Uterus (tissue), 2 donors: ENCODE data around the gene RNF144B.

Experiments
- POLR2A ChIP-seq, 2 donors: fragments of 450-650 bp; IDR thresholded peaks; one replicate each; pipeline ENCODE4 v1.6.1; 2016; ENCODE audit warnings: antibody characterized with exemption in 2 of 2, mild to moderate bottlenecking in 1 of 2, moderate library complexity in 1 of 2
- TF ChIP-seq, protein P1 (sequence below), 4 experiments: fragments of 200-600 bp in 2 of 4; fragments of 450-650 bp in 2 of 4; sonication (generic) in 2 of 4; IDR thresholded peaks; one replicate each; pipeline ENCODE4 v1.5.1; 2016 to 2019; ENCODE audit warnings: antibody characterized with exemption in 4 of 4, mild to moderate bottlenecking in 2 of 4, moderate library complexity in 1 of 4

DNA sequence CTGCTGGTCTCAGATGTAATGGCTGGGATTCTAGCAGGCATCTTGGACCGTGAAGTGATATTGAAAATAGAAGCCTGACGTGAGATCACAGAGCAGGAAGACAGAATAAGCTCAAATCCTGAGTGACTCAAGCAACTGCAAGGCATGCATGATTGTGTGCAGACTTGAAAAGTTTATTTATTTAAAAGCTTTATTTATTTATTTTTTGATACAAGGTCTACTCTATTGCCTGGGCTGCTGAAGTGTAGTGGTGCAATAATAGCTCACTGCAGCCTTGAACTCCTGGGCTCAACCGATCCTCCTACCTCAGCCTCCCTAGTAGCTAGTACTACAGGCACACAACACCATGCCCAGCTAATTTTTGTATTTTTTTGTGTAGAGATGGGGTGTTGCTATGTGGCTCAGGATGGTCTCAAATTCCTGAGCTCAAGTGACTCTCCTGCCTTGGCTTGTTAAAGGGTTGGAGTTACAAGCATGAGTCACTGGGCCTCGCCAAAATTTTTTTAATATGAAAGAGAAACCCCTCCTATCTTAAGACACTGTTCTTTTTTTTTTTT lies 40.1 kb upstream of the RNF144B start:
- TF ChIP-seq, protein P1, sequence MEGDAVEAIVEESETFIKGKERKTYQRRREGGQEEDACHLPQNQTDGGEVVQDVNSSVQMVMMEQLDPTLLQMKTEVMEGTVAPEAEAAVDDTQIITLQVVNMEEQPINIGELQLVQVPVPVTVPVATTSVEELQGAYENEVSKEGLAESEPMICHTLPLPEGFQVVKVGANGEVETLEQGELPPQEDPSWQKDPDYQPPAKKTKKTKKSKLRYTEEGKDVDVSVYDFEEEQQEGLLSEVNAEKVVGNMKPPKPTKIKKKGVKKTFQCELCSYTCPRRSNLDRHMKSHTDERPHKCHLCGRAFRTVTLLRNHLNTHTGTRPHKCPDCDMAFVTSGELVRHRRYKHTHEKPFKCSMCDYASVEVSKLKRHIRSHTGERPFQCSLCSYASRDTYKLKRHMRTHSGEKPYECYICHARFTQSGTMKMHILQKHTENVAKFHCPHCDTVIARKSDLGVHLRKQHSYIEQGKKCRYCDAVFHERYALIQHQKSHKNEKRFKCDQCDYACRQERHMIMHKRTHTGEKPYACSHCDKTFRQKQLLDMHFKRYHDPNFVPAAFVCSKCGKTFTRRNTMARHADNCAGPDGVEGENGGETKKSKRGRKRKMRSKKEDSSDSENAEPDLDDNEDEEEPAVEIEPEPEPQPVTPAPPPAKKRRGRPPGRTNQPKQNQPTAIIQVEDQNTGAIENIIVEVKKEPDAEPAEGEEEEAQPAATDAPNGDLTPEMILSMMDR (IDR thresholded peaks at IDR 0.05) = no peak
- no peak for TF ChIP-seq POLR2A (IDR thresholded peaks at IDR 0.05)
